Pons (tissue), 1 donor: ENCODE measurements around the gene USP15.

Experiments used
- DNase-seq: peaks from one replicate; pipeline ENCODE4 v3.0.0-alpha.2; 2016; ENCODE audit warnings: low spot score

The USP15 gene

DNA sequence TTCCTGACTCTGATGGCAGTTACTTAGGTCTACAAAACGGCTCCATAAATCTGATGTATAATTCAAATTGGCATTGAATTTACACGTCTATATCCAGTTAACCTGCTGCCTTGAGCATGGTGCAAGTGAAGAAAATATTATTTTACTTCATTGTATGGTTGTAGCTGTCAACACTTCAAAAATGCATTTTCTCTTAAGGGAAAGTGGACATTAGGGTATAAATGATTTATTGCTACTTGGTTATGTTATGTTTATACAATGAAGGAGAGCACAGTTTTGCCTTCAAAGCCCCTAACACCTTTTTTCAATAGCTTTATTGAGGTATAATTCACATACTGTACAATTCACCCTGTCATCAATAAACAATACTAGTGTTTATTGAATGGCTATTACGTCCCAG lies 2.0 kb upstream of the USP15 start:
- no peak for DNase-seq

DNA sequence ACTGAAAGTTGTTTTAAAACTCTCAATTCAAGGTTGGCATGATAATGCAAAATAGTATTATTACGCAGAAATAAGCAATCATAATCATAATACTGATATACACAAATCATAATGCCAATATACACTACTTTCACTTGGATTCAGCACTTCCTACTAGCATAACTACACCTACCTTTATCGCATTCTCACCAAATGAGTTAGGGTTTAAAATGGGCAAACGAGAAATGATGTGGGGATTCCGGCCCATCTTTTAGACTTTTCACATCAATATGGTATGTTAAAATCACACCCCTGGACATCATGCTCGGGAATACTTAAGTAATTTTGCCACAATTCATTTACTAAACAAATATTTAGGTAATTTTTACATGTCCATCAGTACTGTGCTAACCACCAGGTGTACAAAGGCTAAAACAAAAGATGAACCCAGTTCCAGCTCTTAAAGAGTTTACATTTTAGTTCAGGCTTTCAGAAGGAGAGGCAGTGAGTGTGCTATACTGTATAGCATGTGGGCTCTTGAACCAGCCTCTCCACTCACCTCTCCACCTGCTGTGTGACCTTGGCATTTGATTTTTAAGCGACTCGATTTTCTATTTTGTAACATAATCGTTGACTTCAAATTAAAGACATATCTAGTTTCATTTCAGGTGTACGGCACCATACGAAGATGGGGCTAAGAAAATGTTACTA lies 1.1 kb upstream of the USP15 start:
- no peak for DNase-seq

DNA sequence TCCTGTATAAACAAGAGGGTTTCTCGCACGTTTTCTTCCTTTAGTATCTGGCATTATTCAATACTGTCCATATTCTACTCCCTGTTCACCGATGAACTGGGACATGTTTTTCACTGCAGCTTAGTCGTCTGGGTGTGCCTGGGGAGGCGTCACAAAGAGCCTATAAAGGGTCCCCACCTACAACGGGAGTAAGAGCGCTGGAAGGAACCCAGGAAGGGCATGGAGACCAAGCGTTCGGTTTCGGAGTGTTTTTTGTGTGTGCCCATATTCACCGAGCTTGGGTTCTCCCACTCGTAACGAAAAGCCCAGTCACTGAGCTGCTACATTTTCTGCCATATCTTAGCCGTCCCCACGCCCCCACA lies 592 bp upstream of the USP15 start:
- no peak for DNase-seq

DNA sequence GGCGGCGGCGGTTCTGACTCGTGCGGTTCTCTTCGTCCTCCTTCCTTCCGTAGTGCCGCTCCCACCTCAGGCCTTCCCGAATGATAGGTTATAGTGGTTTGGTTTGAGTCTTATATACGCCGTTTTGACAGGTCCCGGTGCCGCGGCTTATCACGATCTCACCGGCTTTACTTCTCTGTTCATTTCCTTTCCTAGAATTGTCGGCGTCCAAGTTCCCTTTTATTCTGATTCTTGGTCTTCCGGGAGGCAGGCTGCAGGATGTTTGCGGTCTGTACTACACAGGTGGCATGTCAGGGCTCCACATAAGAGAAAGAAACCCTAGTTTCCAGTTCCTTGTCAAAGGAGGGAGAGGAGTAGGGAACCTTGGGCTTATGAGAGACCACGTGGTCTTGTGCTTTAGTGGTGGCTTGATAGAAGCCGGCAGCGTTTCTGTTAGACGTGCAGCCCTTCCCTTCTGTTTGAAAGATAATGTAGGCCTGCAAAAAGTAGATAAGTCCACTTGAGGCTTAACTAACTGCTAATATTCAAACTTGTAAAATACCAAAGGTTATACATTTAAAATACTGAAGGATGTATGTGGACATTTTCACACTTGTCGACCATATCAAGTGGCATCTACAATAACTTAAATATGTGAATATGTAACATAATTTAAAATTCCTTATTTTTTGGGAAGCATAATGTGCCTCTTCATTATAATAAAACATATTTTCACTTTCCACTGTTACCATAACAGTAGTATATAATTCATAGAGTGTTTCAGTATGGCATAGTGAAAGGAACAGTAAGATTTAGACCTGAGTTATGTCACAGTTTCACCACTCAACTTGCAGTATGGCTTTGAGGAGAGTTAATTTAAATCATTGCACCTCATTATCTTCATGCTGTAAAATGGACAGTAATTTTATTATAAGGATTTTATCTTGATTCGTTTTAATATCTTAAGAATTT lies 804 bp downstream of the USP15 start:
- DNase-seq = peak; percentile 84

DNA sequence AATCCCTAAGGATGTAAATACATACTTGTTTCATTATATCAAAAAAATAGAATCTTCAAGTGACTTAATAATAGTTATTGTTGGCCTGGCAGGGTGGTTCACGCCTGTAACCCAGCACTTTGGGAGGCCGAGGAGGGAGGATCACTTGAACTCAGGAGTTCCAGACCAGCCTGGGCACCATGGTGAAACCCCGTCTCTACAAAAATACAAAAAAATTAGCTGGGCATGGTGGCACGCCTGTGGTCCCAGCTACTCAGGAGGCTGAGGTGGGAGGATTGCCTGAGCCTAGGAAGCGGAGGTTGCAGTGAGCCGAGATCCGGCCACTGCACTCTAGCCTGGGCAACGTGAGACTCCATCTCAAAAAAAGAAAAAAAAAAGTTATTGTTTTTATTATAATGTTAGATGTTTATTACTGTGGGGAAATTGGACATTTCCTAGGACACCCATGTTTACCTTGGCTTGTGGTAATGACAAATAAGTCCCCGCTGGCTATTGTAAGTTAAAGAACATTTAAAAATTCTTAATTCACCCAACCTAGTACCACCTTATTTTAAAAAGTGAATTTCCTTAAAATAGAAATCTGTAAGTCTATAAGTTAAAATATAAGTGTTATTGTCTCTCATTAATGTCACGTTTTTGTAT lies 1.8 kb downstream of the USP15 start:
- DNase-seq = no peak

DNA sequence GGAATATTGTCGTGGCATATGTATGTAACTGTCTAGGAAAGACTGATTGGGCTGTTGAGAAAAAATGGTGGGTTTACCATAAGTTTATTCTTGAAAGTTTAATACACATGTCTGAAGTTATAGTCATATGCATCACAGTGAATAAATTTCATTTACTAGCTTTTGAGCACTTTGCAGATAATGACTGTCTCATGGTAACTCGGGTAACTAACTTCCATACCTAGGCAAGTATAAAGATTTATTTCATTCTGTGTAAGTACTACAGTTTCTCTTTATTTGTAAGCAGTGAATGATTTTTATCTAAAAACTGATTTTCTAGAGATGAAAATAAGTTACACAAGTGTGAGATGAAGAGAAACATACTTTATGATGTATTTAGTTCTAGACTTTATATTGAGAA lies 3.0 kb downstream of the USP15 start:
- no peak for DNase-seq

DNA sequence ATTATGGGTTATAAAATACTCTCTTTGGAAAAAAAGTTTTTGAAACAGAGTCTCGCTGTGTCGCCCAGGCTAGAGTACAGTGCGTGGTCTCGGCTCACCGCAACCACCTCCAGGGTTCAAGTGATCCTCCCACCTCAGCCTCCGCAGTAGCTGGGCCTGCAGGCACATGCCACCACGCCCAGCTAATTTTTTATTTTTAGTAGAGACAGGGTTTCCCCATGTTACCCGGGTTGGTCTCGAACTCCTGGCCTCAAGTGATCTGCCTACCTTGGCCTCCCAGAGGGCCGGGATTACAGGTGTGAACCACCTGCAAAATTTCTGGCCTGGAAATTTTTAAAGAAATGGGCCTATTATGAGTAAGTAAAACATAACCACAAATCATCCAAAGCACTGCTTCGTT lies 3.8 kb downstream of the USP15 start:
- no peak for DNase-seq

DNA sequence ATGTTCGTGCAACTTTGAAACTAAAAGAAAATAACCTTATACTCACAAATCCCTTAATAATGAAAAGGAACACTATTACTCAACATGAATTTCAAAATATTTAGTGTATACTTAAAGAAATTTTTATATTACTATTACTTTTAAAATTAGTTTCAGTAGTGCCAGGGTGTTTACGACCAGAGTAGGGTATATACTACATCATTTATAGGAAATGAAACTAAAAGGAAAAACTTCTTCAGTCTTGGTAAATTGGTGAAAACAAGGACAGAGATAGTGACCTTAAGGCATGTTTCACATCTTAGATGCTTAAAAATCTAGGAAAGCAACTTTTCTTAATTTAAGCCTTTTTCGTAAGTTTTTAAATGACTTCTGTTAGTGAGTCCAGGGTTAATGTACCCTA lies 4.5 kb downstream of the USP15 start:
- no peak for DNase-seq

DNA sequence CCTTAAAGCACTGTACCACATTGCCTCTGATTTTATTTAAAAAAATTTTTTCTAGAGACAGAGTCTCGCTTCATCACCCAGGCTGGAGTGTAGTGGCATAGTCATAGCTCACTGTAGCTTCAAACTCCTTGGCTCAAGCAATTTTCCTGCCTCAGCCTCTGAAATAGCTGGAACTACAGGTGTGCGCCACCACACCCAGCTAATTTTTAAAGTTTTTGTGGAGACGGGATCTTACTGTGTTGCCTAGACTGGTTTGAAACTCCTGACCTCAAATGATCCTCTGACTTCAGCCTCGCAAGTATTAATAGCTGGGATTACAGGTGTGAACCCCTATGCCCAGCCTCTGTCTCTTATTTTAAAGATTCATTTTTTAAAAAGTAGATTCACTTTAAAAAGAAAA lies 5.3 kb downstream of the USP15 start:
- no peak for DNase-seq

DNA sequence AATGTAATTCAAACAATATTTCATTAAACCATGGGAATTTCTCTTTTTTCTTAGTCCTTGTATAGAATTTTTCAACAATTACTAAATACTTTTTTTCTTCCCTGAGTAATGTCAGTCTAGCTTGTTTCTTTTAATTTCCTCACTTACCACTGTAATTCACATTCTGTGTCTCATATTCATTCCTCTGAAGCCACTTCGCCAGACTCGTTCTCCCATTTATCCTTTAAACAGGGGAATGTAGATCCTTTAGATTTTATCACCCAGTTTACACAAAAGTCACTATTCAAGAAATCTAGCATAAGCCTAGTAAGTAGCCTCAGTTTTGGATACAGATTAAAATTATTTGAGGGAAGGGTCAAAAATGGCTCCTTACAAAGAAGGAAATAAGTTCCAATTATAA lies 6.8 kb downstream of the USP15 start:
- DNase-seq = no peak

DNA sequence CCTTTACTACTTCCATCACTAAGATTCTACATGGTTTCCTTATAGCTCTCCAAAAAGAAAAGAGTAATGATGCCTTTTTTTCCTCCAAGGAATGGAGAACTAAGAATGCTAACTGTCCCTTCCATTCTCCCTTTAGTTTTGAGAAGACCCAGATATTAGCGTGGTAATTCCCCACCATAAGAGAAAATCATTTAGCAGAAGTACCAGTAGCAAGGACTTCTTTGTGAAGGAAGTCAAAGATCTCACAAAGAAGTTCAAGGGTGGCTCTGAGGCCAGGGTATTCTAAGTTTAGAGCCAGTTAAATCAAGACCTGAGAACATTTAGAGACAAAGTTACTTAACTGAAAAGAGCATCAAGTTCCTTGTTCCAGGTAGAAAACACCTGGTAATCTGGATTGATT lies 7.3 kb downstream of the USP15 start:
- DNase-seq = no peak

DNA sequence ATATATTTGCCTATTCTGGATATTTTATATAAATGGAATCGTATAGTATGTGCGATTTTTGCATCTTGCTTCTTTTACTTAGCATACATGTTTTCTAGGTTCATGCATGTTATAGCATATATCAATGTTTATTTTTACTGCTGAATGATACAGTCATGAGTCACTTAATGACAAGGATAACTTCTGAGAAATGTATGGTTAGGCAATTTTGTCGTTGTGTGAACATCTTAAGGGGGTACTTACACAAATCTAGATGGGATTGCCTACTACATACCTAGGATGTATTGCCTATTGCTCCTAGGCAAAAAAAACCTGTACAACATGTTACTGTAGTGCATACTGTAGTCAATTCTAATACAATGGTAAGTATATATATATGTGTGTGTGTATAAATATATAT lies 8.8 kb downstream of the USP15 start:
- no peak for DNase-seq

DNA sequence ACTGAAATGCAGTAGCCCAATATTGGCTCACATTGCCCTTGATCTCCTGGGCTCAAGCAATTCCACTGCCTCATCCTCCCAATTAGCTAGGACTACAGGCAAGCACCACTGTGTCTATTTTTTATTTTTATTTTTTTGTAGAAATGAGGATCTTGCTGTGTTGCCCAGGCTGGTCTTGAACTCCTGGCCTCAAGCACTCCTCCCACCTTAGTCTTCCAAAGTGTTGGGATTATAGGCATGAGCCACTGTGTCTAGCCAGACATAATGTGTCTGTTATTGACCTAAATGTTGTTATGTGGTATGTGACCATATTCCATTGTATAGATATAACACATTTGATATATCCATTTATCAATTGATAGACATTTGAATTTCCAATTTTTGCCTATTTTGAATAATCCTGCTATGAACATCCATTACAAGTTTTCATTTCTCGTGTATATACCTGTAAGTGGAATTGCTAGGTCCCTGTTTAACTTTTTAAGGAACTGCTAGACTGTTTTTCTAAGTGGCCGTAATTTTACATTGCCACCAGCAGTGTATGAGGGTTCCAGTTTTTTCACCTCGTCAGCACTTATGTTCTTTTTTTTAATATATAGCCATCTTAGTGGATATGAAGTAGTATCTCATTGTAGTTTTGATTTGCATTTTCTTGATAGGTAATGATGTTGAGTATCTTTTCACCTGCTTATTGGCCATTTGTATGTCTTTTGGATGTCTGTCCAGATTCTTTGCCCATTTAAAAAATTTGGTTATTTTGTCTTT lies 9.4 kb downstream of the USP15 start:
- DNase-seq = no peak

DNA sequence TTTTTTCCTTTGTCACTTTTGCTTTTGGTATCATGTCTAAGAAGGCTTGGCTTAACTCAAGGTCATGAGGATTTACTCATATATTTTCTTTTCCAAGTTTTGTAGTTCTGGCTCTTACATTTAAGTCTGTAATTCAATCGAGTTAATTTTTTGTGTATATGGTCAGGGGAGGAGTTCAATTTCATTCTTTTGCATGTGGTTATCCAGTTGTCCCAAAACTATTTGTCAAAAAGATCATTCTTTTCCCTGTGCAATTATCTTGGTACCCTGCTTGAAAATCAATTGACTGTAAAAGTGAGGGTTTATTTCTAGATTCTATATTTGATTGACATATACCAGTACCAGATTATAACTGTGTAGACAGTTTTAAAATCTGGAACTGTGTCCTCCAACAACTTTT lies 10.2 kb downstream of the USP15 start:
- no peak for DNase-seq

DNA sequence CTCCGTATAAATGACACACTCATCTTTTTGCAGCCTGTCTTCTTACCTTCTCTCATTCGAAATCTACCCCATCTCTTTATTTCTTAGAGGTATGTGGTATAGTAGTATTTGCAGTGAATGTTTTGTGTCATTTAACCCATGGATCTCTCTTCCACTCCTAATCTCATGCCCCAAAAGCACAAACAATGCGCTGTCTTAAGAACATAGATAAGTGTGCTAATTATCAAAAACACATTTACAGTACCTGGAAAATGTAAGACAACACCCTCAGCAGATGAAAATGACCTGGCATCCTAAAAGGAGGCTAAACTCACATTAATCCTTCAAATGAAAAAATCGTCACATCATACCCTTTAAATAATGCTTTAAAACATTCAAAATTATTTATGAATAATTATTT lies 10.7 kb downstream of the USP15 start:
- no peak for DNase-seq

DNA sequence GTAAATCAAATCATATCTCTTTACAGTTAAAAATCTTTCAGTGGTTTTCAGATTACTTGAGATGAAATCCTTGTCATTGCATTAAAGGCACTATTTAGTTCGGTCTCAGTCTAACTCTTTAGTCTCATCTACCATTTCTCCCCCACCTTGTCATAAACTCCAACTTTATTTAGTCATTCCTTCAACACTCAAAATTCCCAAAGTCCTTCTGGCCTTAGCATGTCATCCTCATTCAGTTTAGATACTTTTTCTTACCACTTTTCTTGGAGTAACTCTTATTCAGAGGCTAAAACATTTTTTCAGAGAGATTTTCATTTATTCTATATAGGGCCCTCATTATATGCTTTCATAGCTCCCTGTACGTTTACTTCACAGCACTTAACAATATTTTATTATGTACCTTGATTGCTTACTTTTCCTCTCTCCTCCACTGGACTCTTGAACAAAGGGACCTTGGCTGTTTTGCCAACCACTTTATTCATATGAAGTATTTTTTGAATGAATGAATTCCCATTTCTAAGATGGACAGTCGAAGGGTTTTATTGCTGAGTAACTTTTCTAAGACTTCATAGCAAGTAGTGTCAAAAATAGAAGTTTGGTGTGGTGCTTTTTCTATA lies 12.8 kb downstream of the USP15 start:
- no peak for DNase-seq

DNA sequence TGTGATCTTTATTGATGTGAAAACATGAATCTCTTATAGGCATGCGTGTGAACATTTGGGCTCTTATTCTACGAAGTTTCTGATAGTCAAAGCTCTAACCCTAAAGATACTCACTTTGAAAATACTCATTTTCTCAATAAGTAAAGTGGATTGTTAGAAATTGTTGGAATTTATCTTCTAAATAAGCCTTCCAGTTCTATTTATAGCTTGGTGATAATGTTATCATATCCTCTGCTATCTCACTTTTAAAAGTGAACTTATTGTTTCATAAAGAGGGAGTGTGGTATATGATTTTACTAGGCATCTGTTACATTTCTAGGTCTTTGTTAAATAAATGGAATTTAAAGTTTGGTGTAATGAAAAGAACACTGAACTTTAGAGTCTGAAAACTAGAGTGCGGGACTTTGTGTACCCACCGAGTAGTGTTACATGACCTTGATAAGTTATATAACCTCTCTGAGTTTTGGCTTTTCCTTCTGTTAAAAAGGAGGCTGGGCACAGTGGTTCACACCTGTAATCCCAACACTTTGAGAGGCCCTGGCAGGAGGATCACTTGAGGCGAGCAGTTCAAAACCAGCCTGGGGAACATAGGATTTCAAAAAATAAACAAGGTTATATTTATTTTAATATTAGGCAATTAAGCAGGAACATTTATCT lies 13.6 kb downstream of the USP15 start:
- no peak for DNase-seq

DNA sequence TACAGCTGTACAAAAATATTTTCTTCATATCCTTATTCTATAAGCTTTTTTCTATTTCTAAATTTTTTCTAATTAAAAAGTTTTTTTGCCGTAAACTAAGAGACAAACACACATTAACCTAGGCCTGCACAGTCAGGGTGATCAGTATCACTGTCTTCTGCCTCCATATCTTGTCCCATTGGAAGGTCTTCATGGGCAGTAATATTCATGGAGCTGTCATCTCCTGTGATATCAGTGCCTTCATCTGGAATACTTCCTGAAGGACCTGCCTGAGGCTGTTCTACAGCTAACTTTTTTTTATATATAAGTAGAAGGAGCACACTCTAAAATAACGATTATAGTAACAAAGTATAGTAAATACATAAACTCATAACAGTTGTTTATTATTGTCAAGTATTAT lies 17.8 kb downstream of the USP15 start:
- DNase-seq = no peak

DNA sequence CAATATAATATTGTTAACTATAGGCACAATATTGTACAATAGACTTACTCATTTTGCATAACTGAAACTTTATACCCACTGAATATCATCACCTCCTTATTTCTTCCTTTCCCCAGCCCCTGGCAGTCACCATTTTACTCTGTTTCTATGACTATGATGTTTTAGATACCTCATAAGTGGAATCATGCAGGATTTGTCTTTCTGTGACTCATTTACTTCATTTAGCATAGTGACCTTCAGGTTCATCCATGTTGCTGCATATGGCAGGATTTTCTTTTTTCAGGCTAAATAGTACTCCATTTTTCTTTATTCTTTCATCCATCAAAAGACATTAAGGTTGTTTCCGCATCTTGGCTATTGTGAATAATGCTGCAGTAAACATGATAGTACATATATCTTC lies 18.9 kb downstream of the USP15 start:
- no peak for DNase-seq

DNA sequence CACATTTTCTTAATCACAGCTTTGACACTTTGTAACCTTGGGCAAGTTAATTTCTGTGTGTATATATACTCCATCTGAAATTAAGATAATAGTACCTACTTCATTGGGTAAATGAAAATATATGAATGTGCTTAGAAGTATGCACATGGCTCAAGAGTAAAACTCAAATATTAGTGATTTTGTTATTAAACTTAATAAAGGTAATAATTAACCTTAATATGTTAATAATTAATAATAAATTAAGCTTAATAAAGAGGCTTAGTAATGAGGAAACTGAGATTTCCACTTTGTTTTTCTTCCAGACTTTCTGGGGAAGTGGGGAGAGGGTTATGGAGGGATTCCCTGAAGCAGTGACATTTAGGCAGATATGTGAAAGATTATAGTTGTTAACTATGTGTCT lies 19.8 kb downstream of the USP15 start:
- no peak for DNase-seq

DNA sequence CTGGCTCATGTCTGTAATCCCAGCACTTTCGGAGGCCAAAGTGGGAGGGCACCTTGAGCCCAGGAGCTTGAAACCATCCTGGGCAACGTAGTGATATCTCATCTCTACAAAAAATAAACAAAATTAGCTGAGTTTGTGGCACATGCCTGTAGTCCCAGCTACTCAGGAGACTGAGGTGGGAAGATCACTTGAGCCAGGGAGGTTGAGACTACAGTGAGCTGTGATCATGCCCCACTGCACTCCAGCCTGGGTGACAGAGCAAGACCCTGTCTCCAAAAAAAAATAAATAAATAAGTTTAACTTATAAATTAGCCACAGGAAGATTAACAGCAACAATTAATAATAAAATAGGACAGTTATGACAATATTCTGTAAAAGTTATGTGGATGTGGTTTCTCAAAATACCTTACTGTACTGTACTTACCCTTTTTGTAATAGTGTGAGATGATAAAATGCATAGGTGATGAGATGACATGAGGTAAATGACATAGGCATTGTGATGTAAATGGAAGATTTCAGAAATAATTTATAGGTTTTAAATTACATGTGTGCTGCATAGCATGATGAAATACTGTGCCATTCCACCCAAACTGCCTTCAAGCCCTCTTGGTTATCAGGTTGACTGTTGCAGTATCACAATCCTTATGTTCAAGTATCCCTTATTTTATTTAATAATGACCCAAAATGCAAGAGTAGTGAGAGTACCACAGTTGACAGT lies 22.0 kb downstream of the USP15 start:
- DNase-seq = no peak
